ENCODE measurements around the gene NUP93.

The NUP93 gene

GRCh38 chr16:56690420-56691122, 39.4 kb upstream of the NUP93 start:
- H3K9me3 ChIP-seq (ENCODE audit: insufficient read depth, low read depth, low read length) = no peaks in the 10 kb centered on the region
- no peaks in the 10 kb centered on the region for H3K27me3 ChIP-seq (ENCODE audit: insufficient read depth, low read length, poor library complexity, severe bottlenecking)
- no peaks in the 10 kb centered on the region for H3K79me2 ChIP-seq (ENCODE audit: insufficient read depth, low read length)
- no peaks in the 10 kb centered on the region for H3K36me3 ChIP-seq (ENCODE audit: insufficient read depth, low read length)
- H3K9ac ChIP-seq (ENCODE audit: low read depth, low read length, poor library complexity, severe bottlenecking) = no peak overlapping the region
- H2AFZ ChIP-seq (ENCODE audit: low read length) = no peak overlapping the region
- H3K9me2 ChIP-seq (replicated peaks; ENCODE audit: low read depth, low read length) = no peaks in the 10 kb centered on the region
- H3K4me3 ChIP-seq (ENCODE audit: low read length, poor library complexity, severe bottlenecking) = no peak overlapping the region
- no peak for TF ChIP-seq EZH2phosphoT487 (IDR thresholded peaks at IDR 0.05; ENCODE audit: borderline replicate concordance)
- TF ChIP-seq CTCF (conservative IDR thresholded peaks at IDR 0.05; ENCODE audit: low read length) = no peak
- no peaks in the 10 kb centered on the region for H3K4me1 ChIP-seq (ENCODE audit: insufficient read depth, low read length, poor library complexity, severe bottlenecking)
- no peak overlapping the region for H3K4me2 ChIP-seq (ENCODE audit: low read depth, low read length, poor library complexity, severe bottlenecking)
- no peaks in the 10 kb centered on the region for H4K20me1 ChIP-seq (ENCODE audit: insufficient read depth, low read length, poor library complexity, severe bottlenecking)
- no peaks in the 10 kb centered on the region for H3F3A ChIP-seq (ENCODE audit: low read depth)

GRCh38 chr16:56691885-56692284, 38.0 kb upstream of the NUP93 start:
- no peak overlapping the region for H3K9ac ChIP-seq (ENCODE audit: low read depth, low read length, poor library complexity, severe bottlenecking)
- H3K9me3 ChIP-seq (ENCODE audit: insufficient read depth, low read depth, low read length) = no peaks in the 10 kb centered on the region
- no peaks in the 10 kb centered on the region for H3K4me1 ChIP-seq (ENCODE audit: insufficient read depth, low read length, poor library complexity, severe bottlenecking)
- H2AFZ ChIP-seq (ENCODE audit: low read length) = no peak overlapping the region
- no peaks in the 10 kb centered on the region for H3F3A ChIP-seq (ENCODE audit: low read depth)
- no peaks in the 10 kb centered on the region for H3K27me3 ChIP-seq (ENCODE audit: insufficient read depth, low read length, poor library complexity, severe bottlenecking)
- H3K9me2 ChIP-seq (replicated peaks; ENCODE audit: low read depth, low read length) = no peaks in the 10 kb centered on the region
- no peaks in the 10 kb centered on the region for H4K20me1 ChIP-seq (ENCODE audit: insufficient read depth, low read length, poor library complexity, severe bottlenecking)
- no peaks in the 10 kb centered on the region for H3K36me3 ChIP-seq (ENCODE audit: insufficient read depth, low read length)
- TF ChIP-seq EZH2phosphoT487 (IDR thresholded peaks at IDR 0.05; ENCODE audit: borderline replicate concordance) = no peak
- no peak for TF ChIP-seq CTCF (conservative IDR thresholded peaks at IDR 0.05; ENCODE audit: low read length)
- no peak overlapping the region for H3K4me2 ChIP-seq (ENCODE audit: low read depth, low read length, poor library complexity, severe bottlenecking)
- H3K4me3 ChIP-seq (ENCODE audit: low read length, poor library complexity, severe bottlenecking) = no peak overlapping the region
- no peaks in the 10 kb centered on the region for H3K79me2 ChIP-seq (ENCODE audit: insufficient read depth, low read length)

- Histone ChIP-seq H3K9ac (ENCODE audit: low read depth, low read length, poor library complexity, severe bottlenecking) (no peak overlapping the region), H2AFZ (ENCODE audit: low read length) (no peak overlapping the region), H3K36me3 (ENCODE audit: insufficient read depth, low read length) (no peaks in the 10 kb centered on the region), H4K20me1 (ENCODE audit: insufficient read depth, low read length, poor library complexity, severe bottlenecking) (no peaks in the 10 kb centered on the region), H3K9me2 (replicated peaks; ENCODE audit: low read depth, low read length) (no peaks in the 10 kb centered on the region), H3K9me3 (ENCODE audit: insufficient read depth, low read depth, low read length) (peaks cover 5% of the 10 kb centered on the region; the same call in 1 of the 2 replicates), H3K4me1 (ENCODE audit: insufficient read depth, low read length, poor library complexity, severe bottlenecking) (no peaks in the 10 kb centered on the region), H3F3A (ENCODE audit: low read depth) (no peaks in the 10 kb centered on the region), H3K79me2 (ENCODE audit: insufficient read depth, low read length) (no peaks in the 10 kb centered on the region), H3K4me2 (ENCODE audit: low read depth, low read length, poor library complexity, severe bottlenecking) (no peak overlapping the region), H3K27me3 (ENCODE audit: insufficient read depth, low read length, poor library complexity, severe bottlenecking) (no peaks in the 10 kb centered on the region), H3K4me3 (ENCODE audit: low read length, poor library complexity, severe bottlenecking) (no peak overlapping the region)
- no peak for TF ChIP-seq EZH2phosphoT487 (IDR thresholded peaks at IDR 0.05; ENCODE audit: borderline replicate concordance)
- no peak for TF ChIP-seq CTCF (conservative IDR thresholded peaks at IDR 0.05; ENCODE audit: low read length)
Observed at GRCh38 chr16:56695246-56695645, 34.7 kb upstream of the NUP93 start.

Measured in Loucy (cell line).